Spleen (tissue), 7 donors: ENCODE measurements around the gene PRKCH.

ENCODE experiments used
- POLR2A ChIP-seq, 3 donors: fragments of 450-650 bp; IDR thresholded peaks; one replicate each; pipeline ENCODE4 v1.5.1; 2017; ENCODE audit warnings: antibody characterized with exemption in 3 of 3, mild to moderate bottlenecking in 1 of 3
- POLR2AphosphoS5 ChIP-seq, 3 donors: sonication (generic); formaldehyde crosslinking; IDR thresholded peaks; one replicate each; pipeline ENCODE4 v1.5.1; 2017; ENCODE audit warnings: antibody characterized with exemption in 3 of 3
- TF ChIP-seq, protein P1 (sequence below), 11 experiments: fragments of 200-600 bp in 7 of 11; fragments of 450-650 bp in 4 of 11; sonication (generic) in 4 of 11; IDR thresholded peaks in 8 of 11; conservative IDR thresholded peaks in 3 of 11; 1 replicate in 7 of 11; 2 replicates in 4 of 11; pipeline versions ENCODE4 v1.4.0 to v1.8.0; 2016 to 2021; ENCODE audit warnings: antibody characterized with exemption in 11 of 11, inconsistent platforms in 4 of 11, mild to moderate bottlenecking in 1 of 11
- donor health status: DM: no; HTN: no; CAD: no; lungs with moderate emphysema.
- donor health status: DM: no; HTN: no; CAD: no.
- donor health status: DM: no; HTN: no; CAD: no.

DNA sequence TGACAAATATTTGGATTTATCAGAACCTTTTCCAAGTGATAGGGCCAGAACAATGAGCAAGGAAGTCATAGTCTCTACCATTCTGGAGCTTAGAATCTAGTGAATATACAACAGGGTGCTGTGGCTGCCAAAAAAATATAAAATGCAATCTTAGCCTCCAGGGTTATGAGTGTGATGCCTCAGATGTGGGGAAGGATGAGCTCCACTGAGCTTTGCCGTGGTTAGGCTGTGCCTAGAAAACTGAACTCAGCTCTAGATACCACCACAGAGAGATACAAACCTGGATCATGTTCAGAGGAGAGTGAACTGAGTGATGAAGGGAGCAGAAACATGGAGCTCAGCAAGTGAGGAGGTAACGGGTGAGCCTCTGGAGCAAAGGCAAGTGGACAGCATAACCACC is 235.9 kb downstream of the PRKCH start:
- TF ChIP-seq, protein P1, sequence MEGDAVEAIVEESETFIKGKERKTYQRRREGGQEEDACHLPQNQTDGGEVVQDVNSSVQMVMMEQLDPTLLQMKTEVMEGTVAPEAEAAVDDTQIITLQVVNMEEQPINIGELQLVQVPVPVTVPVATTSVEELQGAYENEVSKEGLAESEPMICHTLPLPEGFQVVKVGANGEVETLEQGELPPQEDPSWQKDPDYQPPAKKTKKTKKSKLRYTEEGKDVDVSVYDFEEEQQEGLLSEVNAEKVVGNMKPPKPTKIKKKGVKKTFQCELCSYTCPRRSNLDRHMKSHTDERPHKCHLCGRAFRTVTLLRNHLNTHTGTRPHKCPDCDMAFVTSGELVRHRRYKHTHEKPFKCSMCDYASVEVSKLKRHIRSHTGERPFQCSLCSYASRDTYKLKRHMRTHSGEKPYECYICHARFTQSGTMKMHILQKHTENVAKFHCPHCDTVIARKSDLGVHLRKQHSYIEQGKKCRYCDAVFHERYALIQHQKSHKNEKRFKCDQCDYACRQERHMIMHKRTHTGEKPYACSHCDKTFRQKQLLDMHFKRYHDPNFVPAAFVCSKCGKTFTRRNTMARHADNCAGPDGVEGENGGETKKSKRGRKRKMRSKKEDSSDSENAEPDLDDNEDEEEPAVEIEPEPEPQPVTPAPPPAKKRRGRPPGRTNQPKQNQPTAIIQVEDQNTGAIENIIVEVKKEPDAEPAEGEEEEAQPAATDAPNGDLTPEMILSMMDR (IDR thresholded peaks at IDR 0.05 in 8 of 11, conservative IDR thresholded peaks at IDR 0.05 in 3 of 11): no peak
- TF ChIP-seq POLR2A (IDR thresholded peaks at IDR 0.05) (no peak), POLR2AphosphoS5 (IDR thresholded peaks at IDR 0.05) (no peak)
